Measurements from ENCODE around the gene NXN.

The NXN gene

DNA sequence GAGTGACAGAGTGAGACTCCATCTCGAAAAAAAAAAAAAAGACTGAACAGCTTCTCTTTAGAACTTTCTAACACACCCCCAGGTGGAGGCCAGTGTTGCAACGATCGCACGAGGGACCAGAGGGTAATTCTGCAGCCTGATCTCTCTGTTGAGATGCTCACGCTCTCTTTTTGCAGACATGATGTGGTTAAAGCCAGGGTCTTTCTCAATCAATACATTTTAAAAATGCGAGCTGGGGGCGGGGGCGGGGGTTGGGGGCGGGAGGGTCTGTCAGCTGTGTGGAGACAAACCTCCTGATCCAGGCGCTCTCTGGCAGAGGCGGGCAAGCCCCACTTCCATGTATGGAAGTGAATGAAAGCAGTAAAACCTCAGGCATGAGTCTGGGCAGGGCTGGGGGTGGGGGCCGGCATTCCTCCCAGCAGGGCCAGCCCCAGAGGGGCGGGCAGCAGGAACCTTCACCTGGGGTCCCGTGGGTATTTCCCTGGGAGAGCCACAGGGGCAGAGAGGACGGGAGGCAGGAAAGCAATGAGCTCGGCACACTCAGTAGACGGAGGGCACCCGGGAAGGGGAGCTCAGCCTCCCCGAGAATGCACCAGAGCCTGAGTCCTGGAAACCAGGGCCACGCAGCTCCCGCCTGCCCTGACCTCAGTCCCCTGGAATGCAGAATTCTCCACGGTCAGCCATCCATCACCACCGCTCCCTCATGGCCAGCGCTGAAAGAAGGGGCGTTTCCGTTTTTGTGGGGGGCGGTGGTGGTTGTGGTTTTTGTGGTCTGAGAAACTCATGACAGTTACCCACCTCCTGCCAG, 28.0 kb downstream of the NXN start:
- H3K9me3 ChIP-seq (ENCODE audit: low read length), result peaks cover 6% of the 10 kb centered on the region
- H3K27me3 ChIP-seq (ENCODE audit: insufficient read depth, low read length), result no peaks in the 10 kb centered on the region
- H3K4me3 ChIP-seq (ENCODE audit: low read length), result peak overlapping the region; percentile 5
- H2AFZ ChIP-seq (ENCODE audit: low read depth, low read length), result no peak overlapping the region
- H3K36me3 ChIP-seq (ENCODE audit: insufficient read depth, low read length), result peaks cover 7% of the 10 kb centered on the region
- H3K4me1 ChIP-seq (ENCODE audit: insufficient read depth, low read length), result peaks cover 24% of the 10 kb centered on the region

DNA sequence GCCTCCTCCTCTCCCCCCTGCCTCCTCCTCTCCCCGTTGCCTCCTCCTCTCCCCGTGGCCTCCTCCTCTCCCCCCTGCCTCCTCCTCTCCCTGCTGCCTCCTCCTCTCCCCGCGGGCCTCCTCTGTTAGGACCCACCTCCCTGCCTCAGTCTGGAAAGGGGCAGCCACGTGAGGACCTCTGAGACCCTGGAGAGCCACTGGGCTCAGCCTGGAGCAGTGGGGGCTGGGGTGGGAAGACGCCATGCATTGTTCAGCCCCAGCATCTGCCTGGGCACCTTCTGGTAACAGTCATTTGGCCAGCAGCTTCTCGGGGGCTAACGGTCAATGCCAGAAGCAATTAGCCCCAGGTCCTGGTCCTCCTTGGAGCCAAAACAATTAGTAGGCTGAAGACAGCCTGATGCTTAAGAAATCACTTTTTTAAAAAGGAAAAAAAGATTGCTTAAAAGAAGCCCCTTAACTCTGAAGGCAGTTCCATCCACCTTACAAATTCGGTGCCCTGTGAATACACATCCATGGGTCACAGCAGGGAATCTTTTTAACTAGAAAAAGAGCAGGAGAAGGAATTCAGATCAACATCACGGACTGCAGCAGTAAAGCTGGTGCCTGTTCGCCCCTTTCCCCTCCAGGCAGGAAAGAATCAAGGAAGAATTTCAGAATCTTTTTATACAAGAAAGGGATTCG, 29.8 kb downstream of the NXN start:
- Histone ChIP-seq H3K4me3 (ENCODE audit: low read length) (no peak overlapping the region), H3K27me3 (ENCODE audit: insufficient read depth, low read length) (no peaks in the 10 kb centered on the region), H2AFZ (ENCODE audit: low read depth, low read length) (no peak overlapping the region), H3K4me1 (ENCODE audit: insufficient read depth, low read length) (peaks cover 24% of the 10 kb centered on the region), H3K36me3 (ENCODE audit: insufficient read depth, low read length) (peaks cover 7% of the 10 kb centered on the region), H3K9me3 (ENCODE audit: low read length) (peaks cover 6% of the 10 kb centered on the region)

DNA sequence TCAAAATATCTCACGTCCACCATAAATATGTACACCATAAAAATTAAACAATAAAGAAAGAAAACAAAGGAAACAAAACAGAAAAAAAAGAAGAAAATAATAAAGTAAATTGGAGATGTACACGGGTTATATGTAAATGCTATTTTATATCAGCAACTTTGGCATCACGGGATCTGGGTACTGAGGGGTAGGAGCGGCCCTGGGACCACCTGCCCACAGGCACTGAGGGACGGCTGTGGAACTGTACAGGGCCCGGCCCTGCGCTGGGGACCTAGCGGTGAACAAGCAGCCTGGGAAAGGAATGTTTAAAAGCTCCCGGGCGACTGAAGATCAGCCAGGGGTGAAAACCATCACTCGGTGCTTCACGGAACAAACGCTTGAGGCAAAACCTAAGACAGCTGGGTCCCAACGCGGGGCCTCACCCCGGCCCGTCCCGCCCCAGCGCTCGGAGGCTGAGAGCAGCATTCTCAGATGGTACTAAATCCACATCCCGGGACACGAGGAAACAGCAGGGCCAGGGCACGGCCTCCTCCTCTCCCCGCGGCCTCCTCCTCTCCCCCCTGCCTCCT, 31.2 kb downstream of the NXN start:
- Histone ChIP-seq H3K9me3 (ENCODE audit: low read length) (peaks cover 6% of the 10 kb centered on the region), H2AFZ (ENCODE audit: low read depth, low read length) (no peak overlapping the region), H3K4me3 (ENCODE audit: low read length) (no peak overlapping the region), H3K36me3 (ENCODE audit: insufficient read depth, low read length) (peaks cover 7% of the 10 kb centered on the region), H3K27me3 (ENCODE audit: insufficient read depth, low read length) (no peaks in the 10 kb centered on the region), H3K4me1 (ENCODE audit: insufficient read depth, low read length) (peaks cover 24% of the 10 kb centered on the region)

DNA sequence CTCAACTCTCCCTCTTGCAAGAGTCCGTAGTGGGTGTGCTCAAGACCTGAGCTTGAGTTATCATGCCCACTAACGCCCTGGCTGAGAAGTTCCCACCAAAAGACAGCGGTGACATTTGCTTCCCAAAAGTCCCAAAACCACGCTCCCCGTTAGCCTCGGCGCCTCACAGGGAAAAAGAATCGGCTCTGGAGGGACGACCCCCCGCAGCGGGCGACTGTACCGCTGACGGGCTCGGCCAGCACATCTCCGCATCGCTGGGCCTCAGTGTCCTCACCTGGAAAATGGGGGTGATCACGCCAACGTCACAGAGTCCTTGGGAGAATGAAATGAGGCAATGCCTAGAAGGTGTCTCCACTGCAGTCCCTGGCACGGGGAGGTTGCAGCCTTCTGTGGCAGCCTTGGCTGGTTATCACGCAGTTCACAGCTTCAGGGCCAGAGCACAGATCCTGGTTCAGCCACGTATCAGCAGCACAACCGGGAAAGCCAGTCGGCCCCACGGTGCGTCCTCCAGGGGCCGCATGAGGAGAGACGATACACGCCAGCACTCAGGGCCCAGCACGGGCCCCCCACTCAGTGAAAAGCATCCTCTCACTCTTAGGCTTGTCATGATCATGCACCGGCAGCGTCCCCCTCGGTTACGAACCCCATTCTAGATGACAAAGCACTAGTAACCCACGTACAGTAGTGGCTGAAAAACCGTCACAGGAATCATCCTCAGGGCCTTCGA, 32.9 kb downstream of the NXN start:
- Histone ChIP-seq H3K4me1 (ENCODE audit: insufficient read depth, low read length) (peaks cover 20% of the 10 kb centered on the region), H2AFZ (ENCODE audit: low read depth, low read length) (no peak overlapping the region), H3K36me3 (ENCODE audit: insufficient read depth, low read length) (peaks cover 9% of the 10 kb centered on the region), H3K9me3 (ENCODE audit: low read length) (peaks cover 9% of the 10 kb centered on the region), H3K4me3 (ENCODE audit: low read length) (no peak overlapping the region), H3K27me3 (ENCODE audit: insufficient read depth, low read length) (no peaks in the 10 kb centered on the region)

DNA sequence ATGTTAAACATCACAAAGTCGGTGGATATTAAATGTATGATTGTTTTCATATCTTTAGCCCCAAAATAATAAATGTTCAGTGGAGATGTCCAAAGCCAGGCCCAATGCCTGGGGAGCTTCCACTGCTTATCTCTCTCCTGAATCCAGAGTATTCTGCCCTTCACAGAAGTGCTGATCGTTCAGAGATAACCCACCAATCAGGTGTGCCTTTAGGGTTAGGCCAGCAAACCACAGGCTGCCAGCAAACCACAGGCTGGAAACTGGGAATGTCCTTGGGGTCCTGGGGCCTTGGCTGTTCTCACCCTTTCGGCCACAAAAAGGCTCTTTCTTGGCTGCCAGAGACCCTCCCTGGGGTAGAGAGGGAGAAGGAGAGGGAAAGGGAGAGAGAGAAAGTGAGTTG, 33.9 kb downstream of the NXN start:
- Histone ChIP-seq H3K9me3 (ENCODE audit: low read length) (peaks cover 9% of the 10 kb centered on the region), H2AFZ (ENCODE audit: low read depth, low read length) (no peak overlapping the region), H3K27me3 (ENCODE audit: insufficient read depth, low read length) (no peaks in the 10 kb centered on the region), H3K4me3 (ENCODE audit: low read length) (no peak overlapping the region), H3K36me3 (ENCODE audit: insufficient read depth, low read length) (peaks cover 9% of the 10 kb centered on the region), H3K4me1 (ENCODE audit: insufficient read depth, low read length) (peaks cover 12% of the 10 kb centered on the region)

DNA sequence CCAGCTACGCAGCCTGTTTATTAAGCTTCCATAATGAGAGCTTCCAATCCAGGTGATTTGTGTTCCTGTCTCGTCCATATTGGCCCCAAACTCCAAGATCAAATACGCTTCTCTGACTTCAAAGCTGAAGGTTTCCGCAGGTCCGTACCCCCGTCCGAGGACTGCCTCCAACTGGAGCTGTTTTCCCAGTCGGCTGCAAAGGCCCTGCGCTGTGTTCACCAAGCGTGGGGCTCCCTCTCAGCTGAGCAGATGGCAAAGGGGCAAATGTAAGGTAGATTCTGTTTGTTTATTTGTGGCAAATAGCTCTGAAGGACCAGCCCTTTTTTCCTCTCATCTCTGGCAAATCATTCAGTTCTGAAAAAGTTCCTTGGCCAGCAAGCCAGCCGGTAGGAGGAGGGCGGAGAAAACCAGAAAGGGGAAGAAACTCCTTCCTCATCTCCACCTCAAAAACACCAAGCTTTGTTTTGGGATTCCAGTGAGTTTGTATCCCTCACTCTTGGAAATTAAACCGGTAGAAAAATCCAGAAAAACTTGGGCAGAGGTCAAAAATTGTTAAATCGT, 35.2 kb downstream of the NXN start:
- Histone ChIP-seq H3K27me3 (ENCODE audit: insufficient read depth, low read length) (no peaks in the 10 kb centered on the region), H3K9me3 (ENCODE audit: low read length) (peaks cover 9% of the 10 kb centered on the region), H3K4me3 (ENCODE audit: low read length) (no peak overlapping the region), H2AFZ (ENCODE audit: low read depth, low read length) (no peak overlapping the region), H3K4me1 (ENCODE audit: insufficient read depth, low read length) (no peaks in the 10 kb centered on the region), H3K36me3 (ENCODE audit: insufficient read depth, low read length) (peaks cover 9% of the 10 kb centered on the region)

DNA sequence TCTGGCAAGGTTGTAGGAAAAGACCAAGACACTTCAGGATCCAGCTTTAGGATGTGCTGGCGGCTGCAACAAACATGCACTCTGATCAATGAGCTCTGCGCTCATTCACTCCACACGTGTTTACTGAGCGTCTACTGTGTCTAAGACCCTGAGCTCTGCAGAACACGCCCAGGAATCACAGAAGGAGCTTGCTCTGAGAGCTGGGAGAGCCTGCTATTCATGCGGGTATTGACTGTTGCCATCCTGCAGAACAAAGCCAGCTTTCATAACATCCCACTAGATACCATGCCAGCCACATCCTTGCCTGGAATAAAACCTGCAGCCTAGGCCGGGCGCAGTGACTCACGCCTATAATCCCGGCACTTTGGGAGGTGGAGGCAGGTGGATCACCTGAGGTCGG, 44.1 kb downstream of the NXN start:
- Histone ChIP-seq H3K36me3 (ENCODE audit: insufficient read depth, low read length) (peaks cover 16% of the 10 kb centered on the region), H3K4me3 (ENCODE audit: low read length) (no peak overlapping the region), H3K9me3 (ENCODE audit: low read length) (peaks cover 3% of the 10 kb centered on the region), H3K27me3 (ENCODE audit: insufficient read depth, low read length) (no peaks in the 10 kb centered on the region), H3K4me1 (ENCODE audit: insufficient read depth, low read length) (peaks cover 17% of the 10 kb centered on the region), H2AFZ (ENCODE audit: low read depth, low read length) (no peak overlapping the region)

DNA sequence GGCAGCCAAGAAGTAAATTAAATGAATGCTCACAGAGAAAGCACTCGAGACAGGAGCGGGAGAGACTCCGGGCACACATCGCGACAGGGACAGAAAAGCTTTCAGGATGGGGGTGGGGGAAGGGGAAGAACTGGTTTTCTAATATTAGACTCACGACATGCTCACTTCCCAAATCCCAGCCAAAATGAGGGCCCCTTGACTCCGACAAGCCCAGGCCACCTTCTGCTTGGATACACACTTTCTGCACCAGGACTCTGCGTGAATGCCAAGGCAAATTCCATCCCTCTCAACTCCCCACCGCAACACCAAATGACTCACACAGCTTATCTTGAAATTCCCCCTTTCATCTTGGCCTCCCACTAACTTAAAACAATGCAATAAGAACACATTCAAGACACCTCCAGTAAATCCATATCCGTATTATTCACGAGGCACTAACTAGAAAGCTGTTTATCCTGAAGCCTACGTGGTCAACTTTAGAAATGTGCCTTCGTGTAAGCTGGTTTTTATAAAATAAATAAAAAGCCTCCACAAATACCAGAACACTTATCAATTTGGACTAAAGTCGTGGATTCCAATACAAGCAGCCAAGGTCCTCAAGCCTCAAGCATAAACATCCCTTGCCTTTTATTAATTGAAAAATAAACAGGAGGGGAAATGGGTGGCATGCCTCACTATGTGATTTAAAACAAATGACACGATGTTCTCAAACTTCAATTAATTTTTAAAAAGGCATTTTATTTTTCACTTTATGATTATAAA, 46.1 kb downstream of the NXN start:
- Histone ChIP-seq H3K9me3 (ENCODE audit: low read length) (peaks cover 3% of the 10 kb centered on the region), H3K27me3 (ENCODE audit: insufficient read depth, low read length) (no peaks in the 10 kb centered on the region), H2AFZ (ENCODE audit: low read depth, low read length) (no peak overlapping the region), H3K4me1 (ENCODE audit: insufficient read depth, low read length) (peaks cover 17% of the 10 kb centered on the region), H3K36me3 (ENCODE audit: insufficient read depth, low read length) (peaks cover 34% of the 10 kb centered on the region), H3K4me3 (ENCODE audit: low read length) (no peak overlapping the region)

DNA sequence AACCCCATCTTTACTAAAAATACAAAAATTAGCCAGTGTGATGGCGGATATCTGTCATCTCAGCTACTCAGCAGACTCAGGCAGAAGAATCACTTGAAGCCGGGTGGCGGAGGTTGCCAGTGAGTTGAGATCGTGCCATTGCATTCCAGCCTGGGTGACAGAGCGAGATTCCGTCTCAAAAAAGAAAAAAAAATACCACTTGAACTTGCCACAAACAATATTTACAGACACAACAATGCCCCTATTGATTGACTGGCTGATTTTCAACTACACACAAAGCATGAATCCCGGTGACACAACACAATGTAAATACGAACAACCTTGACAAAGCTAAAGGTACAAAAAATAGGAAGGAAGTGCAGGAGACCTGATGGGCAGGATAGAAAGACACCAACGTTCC, 49.3 kb downstream of the NXN start:
- no peak overlapping the region for H2AFZ ChIP-seq (ENCODE audit: low read depth, low read length)
- peaks cover 8% of the 10 kb centered on the region for H3K4me1 ChIP-seq (ENCODE audit: insufficient read depth, low read length)
- peaks cover 28% of the 10 kb centered on the region for H3K36me3 ChIP-seq (ENCODE audit: insufficient read depth, low read length)
- no peaks in the 10 kb centered on the region for H3K27me3 ChIP-seq (ENCODE audit: insufficient read depth, low read length)
- H3K4me3 ChIP-seq (ENCODE audit: low read length), result no peak overlapping the region
- H3K9me3 ChIP-seq (ENCODE audit: low read length), result peaks cover 3% of the 10 kb centered on the region

DNA sequence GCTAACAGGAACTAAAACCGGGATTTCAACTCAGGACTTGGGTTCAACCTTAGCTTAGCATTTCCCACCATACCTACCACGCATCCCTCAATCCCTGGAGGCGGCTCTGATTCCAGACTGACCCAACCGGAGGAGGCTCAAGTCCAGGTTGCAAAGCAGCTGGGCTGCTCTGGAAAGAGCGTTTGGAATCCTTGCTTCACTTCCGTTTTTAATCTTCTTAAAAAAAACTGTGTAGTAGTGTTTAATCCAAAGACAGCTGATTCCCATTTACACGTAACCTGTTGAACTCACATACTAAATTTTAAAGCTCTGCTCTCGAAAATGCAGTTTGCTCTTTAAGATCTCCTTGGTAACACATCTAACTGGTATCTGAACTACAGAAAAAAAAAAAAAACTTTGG, 50.0 kb downstream of the NXN start:
- H3K9me3 ChIP-seq (ENCODE audit: low read length), result peaks cover 8% of the 10 kb centered on the region
- peaks cover 8% of the 10 kb centered on the region for H3K4me1 ChIP-seq (ENCODE audit: insufficient read depth, low read length)
- H2AFZ ChIP-seq (ENCODE audit: low read depth, low read length), result no peak overlapping the region
- no peak overlapping the region for H3K4me3 ChIP-seq (ENCODE audit: low read length)
- H3K27me3 ChIP-seq (ENCODE audit: insufficient read depth, low read length), result no peaks in the 10 kb centered on the region
- H3K36me3 ChIP-seq (ENCODE audit: insufficient read depth, low read length), result peaks cover 28% of the 10 kb centered on the region

DNA sequence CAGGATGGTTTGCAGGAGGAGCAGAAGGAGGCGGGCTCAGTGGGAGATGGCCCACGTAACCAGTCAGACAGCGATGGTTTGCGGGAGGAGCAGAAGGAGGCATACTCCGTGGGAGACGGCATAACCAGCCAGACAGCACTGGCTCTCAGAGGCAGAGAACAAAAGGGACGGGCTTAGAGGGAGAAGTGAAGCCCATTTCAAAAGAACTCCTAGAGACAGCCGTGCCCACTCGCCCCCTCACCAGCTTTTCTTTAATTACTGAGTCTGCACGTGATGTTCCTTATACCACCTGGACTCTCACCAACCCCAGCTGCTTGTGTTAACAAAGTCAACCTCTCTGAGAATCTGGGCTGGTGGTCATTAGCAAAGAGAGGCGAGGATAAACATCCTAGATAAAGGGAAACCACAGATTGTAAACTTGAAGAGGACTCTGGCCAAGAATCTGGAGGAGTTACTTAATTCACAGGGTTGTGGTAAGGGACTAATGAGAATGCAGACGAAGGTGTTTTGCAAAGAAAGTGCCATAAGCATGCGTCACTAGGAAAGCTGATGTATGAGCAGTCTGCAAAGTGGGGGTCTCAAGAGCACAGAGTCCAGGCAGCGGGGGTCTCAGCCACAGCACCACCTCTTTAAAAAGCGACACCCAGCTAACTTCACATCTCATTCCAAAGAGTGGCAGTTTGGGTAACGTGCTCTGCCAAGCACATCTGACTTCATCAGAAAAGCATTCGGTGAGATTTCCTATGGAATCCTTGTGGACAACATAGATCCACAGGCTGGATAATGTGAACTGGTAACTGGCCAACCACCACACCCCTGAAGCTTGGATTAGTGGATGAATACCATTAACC, 51.7 kb downstream of the NXN start:
- Histone ChIP-seq H3K4me1 (ENCODE audit: insufficient read depth, low read length) (peaks cover 5% of the 10 kb centered on the region), H2AFZ (ENCODE audit: low read depth, low read length) (no peak overlapping the region), H3K27me3 (ENCODE audit: insufficient read depth, low read length) (no peaks in the 10 kb centered on the region), H3K4me3 (ENCODE audit: low read length) (no peak overlapping the region), H3K36me3 (ENCODE audit: insufficient read depth, low read length) (peaks cover 36% of the 10 kb centered on the region), H3K9me3 (ENCODE audit: low read length) (peaks cover 18% of the 10 kb centered on the region)

DNA sequence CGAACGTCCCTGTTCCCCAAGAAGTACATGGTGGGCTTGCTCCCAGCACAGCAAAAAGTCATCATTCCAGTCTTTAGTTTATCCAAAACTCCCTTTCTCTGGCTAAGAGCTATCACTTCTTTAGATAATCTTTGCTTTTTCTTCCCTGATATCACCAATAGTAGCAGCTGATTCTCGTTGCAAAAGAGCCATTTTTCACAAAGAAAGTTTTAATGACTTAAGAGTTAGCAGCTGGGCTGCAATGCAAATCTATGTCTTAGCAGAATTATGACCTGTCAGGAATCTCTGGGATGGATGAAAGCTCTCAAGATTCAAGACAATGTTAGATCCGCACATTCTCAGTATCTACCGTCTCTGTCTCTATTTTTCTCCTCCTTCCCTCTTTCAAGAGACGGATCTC, 53.8 kb downstream of the NXN start:
- H3K4me3 ChIP-seq (ENCODE audit: low read length), result no peak overlapping the region
- no peaks in the 10 kb centered on the region for H3K27me3 ChIP-seq (ENCODE audit: insufficient read depth, low read length)
- peaks cover 31% of the 10 kb centered on the region for H3K36me3 ChIP-seq (ENCODE audit: insufficient read depth, low read length)
- no peak overlapping the region for H2AFZ ChIP-seq (ENCODE audit: low read depth, low read length)
- peaks cover 5% of the 10 kb centered on the region for H3K4me1 ChIP-seq (ENCODE audit: insufficient read depth, low read length)
- peaks cover 27% of the 10 kb centered on the region for H3K9me3 ChIP-seq (ENCODE audit: low read length)
